ENCODE results near the gene KIAA1958. TPM values are rescaled to one million over a fixed set of nuclear protein-coding genes. Genes with fewer than 3 reads are reported as not detected.
"Not testable (repeated sequence)": the region's sequence is repeated elsewhere in the genome, so short reads cannot be mapped to it uniquely, and the experiment has no call there.

The KIAA1958 gene
- total and polyA plus RNA-seq, 5 donors, result 0.66 to 4.4 (median 3.1) TPM

DNA sequence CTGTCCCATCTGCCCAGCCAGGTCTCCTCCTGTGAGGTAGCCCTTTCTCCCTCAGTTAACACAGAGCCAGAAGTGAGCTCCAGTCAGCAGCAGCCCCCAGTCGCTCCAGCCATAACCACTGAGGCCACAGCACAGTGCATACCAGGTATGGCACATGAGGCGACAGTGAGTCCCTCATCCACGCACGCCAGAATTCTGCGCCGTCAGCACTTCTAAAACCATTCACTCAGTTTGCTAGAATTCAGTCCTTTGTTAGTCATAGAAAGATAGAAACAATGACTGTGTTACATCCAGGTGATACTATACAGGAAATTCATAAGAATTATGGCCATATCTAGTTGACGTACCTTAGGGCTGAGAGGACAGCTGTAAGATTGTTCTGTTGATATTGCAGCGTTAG lies 88.5 kb downstream of the KIAA1958 start:
- Histone ChIP-seq H3K27ac (ENCODE audit: low read length) (no peak overlapping the region), H3K4me1 (ENCODE audit: control insufficient read depth, insufficient read depth, low read length) (no peaks in the 10 kb centered on the region), H3K27me3 (ENCODE audit: control insufficient read depth, insufficient read depth) (no peaks in the 10 kb centered on the region), H3K9me3 (ENCODE audit: control insufficient read depth, low read length) (no peaks in the 10 kb centered on the region), H3K4me3 (ENCODE audit: low read length) (no peak overlapping the region)
- WGBS, result 97% methylated on average over 8 of the region's 8 CpGs
- ATAC-seq, result no peak
- no peak for DNase-seq
- intact Hi-C loops (cut with DNase I), result no loop called here

DNA sequence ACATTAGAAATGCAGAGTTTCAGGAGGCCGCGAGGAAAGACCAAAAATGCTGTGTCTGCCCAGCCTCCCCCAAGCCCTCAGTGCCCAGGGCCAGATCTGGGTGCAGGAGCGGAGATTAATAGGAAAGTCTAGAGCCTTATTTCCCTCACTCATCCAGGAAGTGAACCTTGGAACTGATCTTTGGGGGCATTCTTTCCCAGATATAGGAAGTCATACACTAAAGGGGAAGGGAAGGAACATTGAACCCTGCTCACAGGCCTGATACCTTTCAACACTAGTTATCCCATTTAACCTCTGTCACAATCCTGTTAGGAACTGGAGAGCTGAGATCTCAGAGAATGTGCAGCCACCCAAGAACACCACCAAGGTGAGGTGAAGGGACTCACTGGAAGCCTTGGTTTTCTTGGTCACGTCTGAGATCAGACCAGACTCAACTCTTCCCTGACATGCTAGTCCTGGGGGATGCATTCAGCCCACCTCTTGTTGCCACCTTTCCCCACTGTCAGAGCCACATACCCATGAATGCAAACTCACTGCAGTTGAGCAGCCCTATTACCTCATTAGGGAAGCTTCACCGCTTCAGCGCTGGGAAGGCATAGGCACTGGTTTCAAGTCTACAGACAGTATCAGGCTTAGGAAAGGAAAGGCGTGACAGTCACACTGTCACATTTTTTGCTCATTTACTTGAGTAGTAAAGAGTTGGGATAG lies 95.0 kb downstream of the KIAA1958 start:
- no peak overlapping the region for H3K27ac ChIP-seq (ENCODE audit: low read length)
- no peaks in the 10 kb centered on the region for H3K27me3 ChIP-seq (ENCODE audit: control insufficient read depth, insufficient read depth)
- no peak for DNase-seq
- H3K4me1 ChIP-seq (ENCODE audit: control insufficient read depth, insufficient read depth, low read length), result no peaks in the 10 kb centered on the region
- 92% methylated on average over 7 of the region's 7 CpGs for WGBS
- intact Hi-C loops (cut with DNase I), result no loop called here
- H3K4me3 ChIP-seq (ENCODE audit: low read length), result no peak overlapping the region
- H3K9me3 ChIP-seq (ENCODE audit: control insufficient read depth, low read length), result no peaks in the 10 kb centered on the region
- ATAC-seq, result no peak

DNA sequence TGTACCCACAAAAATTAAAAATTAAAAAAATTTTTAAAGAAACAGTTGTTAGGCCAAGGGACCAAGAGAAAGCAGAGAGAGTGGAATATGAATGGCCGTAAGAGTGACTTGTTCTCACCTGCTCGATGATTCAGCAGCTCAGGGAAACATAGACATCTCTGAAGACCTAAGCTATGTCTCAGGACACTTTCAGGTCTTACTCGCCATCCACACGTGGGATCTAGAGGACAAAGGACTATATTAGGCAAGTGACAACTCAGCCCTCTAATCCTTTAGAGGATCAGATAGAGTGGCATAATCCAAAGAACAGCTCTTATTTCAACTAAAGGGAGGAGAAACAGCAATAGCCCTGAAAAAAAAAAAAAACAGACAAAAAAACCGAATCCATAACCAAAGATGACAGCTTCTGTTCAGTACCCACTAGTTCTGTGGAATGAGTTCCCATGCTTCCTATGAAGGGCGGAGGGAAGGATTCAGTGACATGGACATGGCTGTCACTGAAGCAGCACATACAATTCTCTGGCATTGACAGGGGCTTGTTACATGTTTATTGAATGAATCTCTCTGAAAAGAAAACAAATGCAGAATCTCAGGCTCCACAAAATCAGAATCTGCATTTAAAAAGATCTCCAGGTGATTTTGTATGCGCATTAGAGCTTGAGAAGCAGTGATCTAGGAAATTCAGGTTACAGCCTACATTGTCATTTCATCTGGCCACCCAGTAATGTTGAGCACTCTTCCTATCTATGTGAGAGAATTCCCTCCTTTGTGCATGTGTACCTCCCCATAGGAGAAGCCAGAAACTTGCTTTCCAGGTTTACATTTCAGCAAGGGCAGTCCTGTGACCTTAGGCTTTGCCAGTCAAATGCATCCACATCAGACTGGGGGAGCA lies 96.0 kb downstream of the KIAA1958 start:
- WGBS, result 84% methylated on average over 7 of the region's 7 CpGs
- no peak for ATAC-seq
- no peak for DNase-seq

DNA sequence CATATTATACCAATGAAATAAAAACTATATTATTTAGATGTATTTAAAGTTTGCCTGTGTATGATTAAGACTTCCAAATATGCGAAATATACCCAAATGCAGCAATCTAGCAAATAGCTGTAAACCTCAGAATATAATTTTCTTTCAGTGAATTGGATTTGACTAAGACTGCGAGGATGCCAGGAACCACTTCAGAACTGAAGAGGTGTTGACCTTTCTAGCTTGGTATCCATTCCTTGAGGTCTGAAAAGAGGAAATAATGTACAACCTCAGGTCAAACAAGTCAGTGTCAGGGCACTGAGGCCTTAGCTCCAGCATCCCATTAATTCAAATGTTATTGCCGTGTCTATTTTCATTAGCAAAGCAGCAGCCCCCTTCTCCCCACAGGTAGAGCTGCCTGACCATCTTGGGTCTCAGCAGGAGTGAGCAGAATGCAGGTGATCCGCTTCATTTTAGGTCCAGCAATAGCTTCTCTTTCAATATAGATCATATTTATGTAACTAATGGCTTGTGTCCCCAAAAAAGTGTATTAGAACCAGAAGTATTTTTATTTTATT lies 100.0 kb downstream of the KIAA1958 start:
- Histone ChIP-seq H3K4me3 (ENCODE audit: low read length) (no peak overlapping the region), H3K27ac (ENCODE audit: low read length) (no peak overlapping the region), H3K27me3 (ENCODE audit: control insufficient read depth, insufficient read depth) (no peaks in the 10 kb centered on the region), H3K9me3 (ENCODE audit: control insufficient read depth, low read length) (no peaks in the 10 kb centered on the region), H3K4me1 (ENCODE audit: control insufficient read depth, insufficient read depth, low read length) (no peaks in the 10 kb centered on the region)
- ATAC-seq, result no peak
- intact Hi-C loops (cut with DNase I), result no loop called here
- no peak for DNase-seq
- 97% methylated on average over 4 of the region's 4 CpGs for WGBS

More for the DNA sequence above, 96.0 kb downstream of the KIAA1958 start:
- intact Hi-C loops (cut with DNase I), result no loop called here
- no peaks in the 10 kb centered on the region for H3K4me1 ChIP-seq (ENCODE audit: control insufficient read depth, insufficient read depth, low read length)
- no peak overlapping the region for H3K27ac ChIP-seq (ENCODE audit: low read length)
- H3K27me3 ChIP-seq (ENCODE audit: control insufficient read depth, insufficient read depth), result no peaks in the 10 kb centered on the region
- no peak overlapping the region for H3K4me3 ChIP-seq (ENCODE audit: low read length)
- no peaks in the 10 kb centered on the region for H3K9me3 ChIP-seq (ENCODE audit: control insufficient read depth, low read length)

DNA sequence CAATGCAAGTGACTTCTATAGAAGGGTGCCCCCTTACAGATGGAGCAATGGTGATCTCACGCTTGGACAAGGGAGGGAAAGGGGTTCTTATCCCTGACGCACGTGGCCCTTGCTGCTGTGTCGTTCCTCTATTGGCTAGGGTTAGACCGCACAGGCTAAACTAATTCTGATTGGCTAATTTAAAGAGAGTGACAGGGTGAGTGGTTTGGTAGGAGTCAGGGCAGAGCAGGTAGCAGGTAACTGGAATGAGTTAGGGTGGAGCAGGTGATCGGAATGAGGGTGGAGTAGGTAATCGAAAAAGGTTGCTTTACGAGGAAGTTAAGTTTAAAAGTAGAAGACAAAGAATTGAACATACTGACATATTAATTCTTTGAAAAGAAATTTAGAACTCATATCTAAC lies 105.2 kb downstream of the KIAA1958 start:
- intact Hi-C loops (cut with DNase I); H3K4me3 ChIP-seq (ENCODE audit: low read length); H3K4me1 ChIP-seq (ENCODE audit: control insufficient read depth, insufficient read depth, low read length); H3K27me3 ChIP-seq (ENCODE audit: control insufficient read depth, insufficient read depth); H3K27ac ChIP-seq (ENCODE audit: low read length); ATAC-seq; DNase-seq; H3K9me3 ChIP-seq (ENCODE audit: control insufficient read depth, low read length): not testable (repeated sequence)
- WGBS, result 94% methylated on average over 8 of the region's 8 CpGs

DNA sequence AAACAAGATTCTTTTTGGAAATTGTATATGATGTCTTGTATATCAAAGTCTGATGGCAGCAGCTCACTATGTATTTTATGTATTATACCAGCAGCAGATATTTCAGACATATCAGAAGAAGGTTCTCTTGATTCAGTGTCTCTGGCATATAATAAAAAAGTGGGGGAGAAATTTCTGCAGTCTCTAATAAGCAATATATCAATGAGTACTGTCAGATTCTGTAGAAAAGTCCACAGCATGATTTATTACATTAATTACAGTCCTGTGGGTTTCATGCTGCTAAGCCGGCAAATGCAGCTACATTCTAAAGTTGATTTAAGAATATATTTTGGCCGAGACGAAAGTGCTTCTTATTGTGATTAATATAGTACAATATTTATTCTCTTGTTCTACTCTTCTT lies 113.1 kb downstream of the KIAA1958 start:
- 94% methylated on average over 3 of the region's 3 CpGs for WGBS
- no peak for ATAC-seq
- intact Hi-C loops (cut with DNase I), result no loop called here

DNA sequence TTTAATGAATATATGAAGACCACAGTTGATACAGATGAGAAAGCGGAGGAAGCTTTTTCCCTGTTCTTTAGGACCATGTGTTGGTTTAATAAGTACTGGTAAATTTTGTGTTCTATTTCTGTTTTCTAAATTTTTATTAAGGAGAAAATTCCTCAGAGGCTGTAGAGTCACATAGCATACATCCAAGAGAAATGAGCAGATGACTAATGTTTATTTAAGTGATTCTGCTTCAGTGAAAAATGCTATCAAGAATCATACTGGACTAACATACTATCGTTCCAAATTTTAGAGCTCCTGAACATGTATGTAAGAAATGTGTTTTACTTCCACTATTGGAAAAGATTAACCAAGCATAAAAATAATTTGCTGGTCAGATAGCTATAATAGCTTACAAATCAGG lies 115.0 kb downstream of the KIAA1958 start:
- WGBS, result 72% methylated on average over 2 of the region's 2 CpGs
- intact Hi-C loops (cut with DNase I), result no loop called here
- Histone ChIP-seq H3K27me3 (ENCODE audit: control insufficient read depth, insufficient read depth) (no peaks in the 10 kb centered on the region), H3K27ac (ENCODE audit: low read length) (no peak overlapping the region), H3K4me1 (ENCODE audit: control insufficient read depth, insufficient read depth, low read length) (no peaks in the 10 kb centered on the region), H3K9me3 (ENCODE audit: control insufficient read depth, low read length) (no peaks in the 10 kb centered on the region), H3K4me3 (ENCODE audit: low read length) (no peak overlapping the region)
- DNase-seq (no peak), ATAC-seq (no peak)

More for the DNA sequence above, 113.1 kb downstream of the KIAA1958 start:
- Histone ChIP-seq H3K27me3 (ENCODE audit: control insufficient read depth, insufficient read depth) (no peaks in the 10 kb centered on the region), H3K4me1 (ENCODE audit: control insufficient read depth, insufficient read depth, low read length) (no peaks in the 10 kb centered on the region), H3K27ac (ENCODE audit: low read length) (no peak overlapping the region), H3K9me3 (ENCODE audit: control insufficient read depth, low read length) (no peaks in the 10 kb centered on the region), H3K4me3 (ENCODE audit: low read length) (no peak overlapping the region)
- DNase-seq, result no peak

DNA sequence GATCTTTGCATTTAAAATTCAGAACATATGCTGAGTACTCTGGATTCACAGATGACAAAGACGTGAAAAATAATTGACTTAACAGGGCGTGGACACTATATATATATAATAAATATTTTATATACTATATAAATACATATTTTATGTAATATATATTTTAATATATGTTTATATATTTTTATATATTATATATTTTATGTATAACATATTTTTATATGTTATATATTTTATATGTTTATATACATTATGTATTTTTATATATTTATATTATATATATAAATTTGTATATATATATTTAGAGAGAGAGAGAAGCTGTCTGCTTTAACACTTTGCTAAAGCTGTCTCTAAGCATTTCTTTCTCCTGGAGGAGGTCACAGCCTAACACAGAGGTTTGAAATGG lies 118.2 kb downstream of the KIAA1958 start:
- no peak overlapping the region for H3K27ac ChIP-seq (ENCODE audit: low read length)
- H3K4me1 ChIP-seq (ENCODE audit: control insufficient read depth, insufficient read depth, low read length), result no peaks in the 10 kb centered on the region
- no peaks in the 10 kb centered on the region for H3K27me3 ChIP-seq (ENCODE audit: control insufficient read depth, insufficient read depth)
- no peak overlapping the region for H3K4me3 ChIP-seq (ENCODE audit: low read length)
- ATAC-seq, result no peak
- intact Hi-C loops (cut with DNase I), result no loop called here
- no peak for DNase-seq
- no peaks in the 10 kb centered on the region for H3K9me3 ChIP-seq (ENCODE audit: control insufficient read depth, low read length)
- WGBS, result 94% methylated on average over 2 of the region's 2 CpGs

DNA sequence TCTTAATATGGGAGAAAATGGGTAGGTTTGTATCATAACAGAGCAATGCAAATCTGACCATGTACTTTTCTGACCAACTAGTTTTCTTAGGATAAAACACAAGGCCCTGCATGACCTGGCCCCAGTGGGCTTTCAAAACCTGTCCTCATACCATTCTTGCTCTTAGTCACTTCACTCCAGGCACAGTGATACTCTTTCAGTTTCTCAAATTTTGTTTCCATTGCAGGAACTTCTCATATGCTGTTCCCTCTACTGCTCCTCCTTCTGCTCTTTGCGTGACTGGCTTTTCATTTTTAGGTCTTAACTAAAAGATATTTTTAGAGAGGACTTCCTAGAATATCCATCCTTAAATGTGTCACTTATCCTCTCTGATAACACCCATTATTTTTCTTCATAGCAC lies 118.9 kb downstream of the KIAA1958 start:
- no peak overlapping the region for H3K27ac ChIP-seq (ENCODE audit: low read length)
- H3K9me3 ChIP-seq (ENCODE audit: control insufficient read depth, low read length), result no peaks in the 10 kb centered on the region
- ATAC-seq, result no peak
- no peak overlapping the region for H3K4me3 ChIP-seq (ENCODE audit: low read length)
- no peaks in the 10 kb centered on the region for H3K4me1 ChIP-seq (ENCODE audit: control insufficient read depth, insufficient read depth, low read length)
- H3K27me3 ChIP-seq (ENCODE audit: control insufficient read depth, insufficient read depth), result no peaks in the 10 kb centered on the region
- DNase-seq, result no peak
- intact Hi-C loops (cut with DNase I), result no loop called here
- 37% methylated on average over 1 of the region's 1 CpG for WGBS

DNA sequence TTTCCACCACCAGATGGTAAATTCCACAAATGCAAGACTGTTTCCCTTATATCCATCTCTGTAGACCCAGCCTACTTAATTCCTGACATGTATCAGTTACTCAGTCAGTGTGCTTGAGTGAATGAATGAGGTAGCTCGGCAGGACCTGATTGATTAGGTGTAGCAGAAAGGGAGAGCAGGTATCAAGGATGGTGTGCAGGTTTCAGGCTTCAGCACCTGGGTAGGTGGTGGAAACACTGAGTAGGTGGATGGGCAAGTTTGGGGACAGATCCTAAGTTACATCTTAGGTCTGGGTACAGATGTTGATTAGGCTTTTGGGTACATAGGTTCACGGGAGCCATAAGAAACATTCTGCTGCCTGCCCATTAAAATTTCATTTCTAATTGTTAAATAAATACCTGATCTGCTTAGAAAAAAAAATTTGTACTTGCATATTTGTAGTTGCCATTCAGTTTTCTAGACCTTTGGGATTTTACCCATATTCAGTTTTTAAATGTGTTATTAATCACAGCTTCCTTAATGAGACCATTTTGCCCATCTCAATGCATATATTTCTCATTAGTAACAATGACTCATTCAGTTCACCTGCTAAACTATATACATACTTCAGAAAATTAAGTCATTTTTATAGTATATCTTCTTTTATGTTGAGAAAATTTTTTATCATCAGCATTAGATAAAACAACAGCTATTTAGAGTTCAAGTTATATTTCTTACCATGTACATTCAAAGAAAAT lies 119.5 kb downstream of the KIAA1958 start:
- DNase-seq, result no peak
- Histone ChIP-seq H3K4me1 (ENCODE audit: control insufficient read depth, insufficient read depth, low read length) (no peaks in the 10 kb centered on the region), H3K27ac (ENCODE audit: low read length) (no peak overlapping the region), H3K9me3 (ENCODE audit: control insufficient read depth, low read length) (no peaks in the 10 kb centered on the region), H3K27me3 (ENCODE audit: control insufficient read depth, insufficient read depth) (no peaks in the 10 kb centered on the region), H3K4me3 (ENCODE audit: low read length) (no peak overlapping the region)
- 90% methylated on average over 2 of the region's 2 CpGs for WGBS
- intact Hi-C loops (cut with DNase I), result no loop called here
- ATAC-seq, result no peak

DNA sequence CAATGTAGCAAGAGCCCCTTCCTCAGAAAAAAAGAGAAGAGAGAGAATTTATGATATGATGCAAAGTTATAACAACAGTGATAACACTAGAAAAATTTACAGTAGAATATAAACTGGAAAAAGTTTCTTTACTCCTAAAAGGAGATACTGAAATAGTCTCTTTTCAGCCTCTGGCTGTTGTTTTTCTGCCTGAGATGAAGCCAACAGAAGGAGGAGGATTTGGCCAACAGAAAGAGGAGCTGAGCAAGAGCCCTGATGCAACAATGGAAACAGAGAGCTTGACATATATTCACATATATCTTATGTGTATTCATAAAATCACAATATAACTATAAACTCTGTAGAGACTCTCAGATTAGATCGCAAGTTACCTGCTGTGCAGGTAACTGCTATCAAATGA lies 122.2 kb downstream of the KIAA1958 start:
- Histone ChIP-seq H3K4me3 (ENCODE audit: low read length) (no peak overlapping the region), H3K27me3 (ENCODE audit: control insufficient read depth, insufficient read depth) (no peaks in the 10 kb centered on the region), H3K27ac (ENCODE audit: low read length) (no peak overlapping the region), H3K9me3 (ENCODE audit: control insufficient read depth, low read length) (no peaks in the 10 kb centered on the region), H3K4me1 (ENCODE audit: control insufficient read depth, insufficient read depth, low read length) (no peaks in the 10 kb centered on the region)
- ATAC-seq, result no peak
- no peak for DNase-seq
- WGBS, result 96% methylated on average over 1 of the region's 1 CpG
- intact Hi-C loops (cut with DNase I), result no loop called here

All from right cardiac atrium (tissue), 5 donors.